Mononuclear cell (primary cell): ENCODE measurements around the gene PDIK1L. TPM values are rescaled to one million over a fixed set of nuclear protein-coding genes. Genes with fewer than 3 reads are reported as not detected.
"Not testable (repeated sequence)": the region's sequence is repeated elsewhere in the genome, so short reads cannot be mapped to it uniquely, and the experiment has no call there.

Experiments
- H3K27me3 ChIP-seq: 2 replicates; pipeline ENCODE4 v1.6.0; 2011; ENCODE audit warnings: low read length, control low read depth; ENCODE audit not compliant: insufficient read depth
- H3K4me1 ChIP-seq: 2 replicates; pipeline ENCODE4 v1.5.1; 2011; ENCODE audit warnings: mild to moderate bottlenecking, low read length, control low read depth; ENCODE audit not compliant: insufficient read depth
- H3K4me3 ChIP-seq: 2 replicates; pipeline ENCODE4 v1.5.1; 2011; ENCODE audit warnings: mild to moderate bottlenecking, low read length, moderate library complexity
- H3K9me3 ChIP-seq: 2 replicates; pipeline ENCODE4 v1.5.1; 2011; ENCODE audit warnings: low read depth, mild to moderate bottlenecking, control low read depth, low read length
- total RNA-seq: library from RNA; depleted of rRNA; stranded (reverse); fragments of >200 nt; gene quantifications from one replicate; pipeline ENCODE4 v1.2.3, GENCODE V29; 2012

The PDIK1L gene
- total RNA-seq, 1 donor, result 19.3 TPM

DNA sequence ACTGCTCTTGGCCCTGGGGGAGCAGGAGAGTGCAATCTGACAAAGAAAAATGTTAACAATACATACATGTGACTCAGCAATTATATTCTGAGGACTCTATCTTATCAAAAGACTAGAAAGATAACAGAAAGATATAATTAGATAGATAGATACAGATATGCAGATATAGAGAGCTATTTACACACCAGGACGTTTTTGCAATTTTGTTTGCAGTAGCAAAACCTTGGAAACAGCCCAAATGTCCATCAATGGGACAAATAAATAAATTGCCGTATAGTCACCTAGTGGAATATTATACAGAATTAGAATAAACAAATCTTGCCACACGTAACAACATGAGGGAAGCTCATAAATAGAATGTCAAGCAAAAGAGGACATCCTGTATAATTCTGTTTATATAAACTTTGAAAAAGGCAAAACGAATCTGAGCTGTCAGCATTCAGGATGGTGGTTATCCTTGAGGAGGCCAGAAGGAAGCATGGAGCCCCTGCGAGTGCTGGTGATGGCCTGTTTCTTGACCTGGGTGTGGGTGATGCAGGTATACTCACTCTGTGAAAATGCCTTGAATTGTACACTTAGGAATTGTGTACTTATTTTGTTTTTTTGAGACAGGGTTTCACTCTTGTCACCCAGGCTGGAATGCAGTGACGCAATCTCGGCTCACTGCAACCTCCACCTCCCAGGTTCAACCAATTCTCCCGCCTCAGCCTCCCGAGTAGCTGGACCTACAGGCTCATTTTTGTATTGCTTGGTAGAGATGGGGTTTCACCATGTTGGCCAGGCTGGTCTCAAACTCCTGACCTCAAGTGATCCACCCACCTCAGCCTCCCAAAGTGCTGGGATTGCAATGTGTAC, 31.4 kb upstream of the PDIK1L start:
- Histone ChIP-seq H3K27me3 (no peaks in the 10 kb centered on the region), H3K4me3 (no peak overlapping the region), H3K9me3 (no peaks in the 10 kb centered on the region), H3K4me1 (no peaks in the 10 kb centered on the region)

DNA sequence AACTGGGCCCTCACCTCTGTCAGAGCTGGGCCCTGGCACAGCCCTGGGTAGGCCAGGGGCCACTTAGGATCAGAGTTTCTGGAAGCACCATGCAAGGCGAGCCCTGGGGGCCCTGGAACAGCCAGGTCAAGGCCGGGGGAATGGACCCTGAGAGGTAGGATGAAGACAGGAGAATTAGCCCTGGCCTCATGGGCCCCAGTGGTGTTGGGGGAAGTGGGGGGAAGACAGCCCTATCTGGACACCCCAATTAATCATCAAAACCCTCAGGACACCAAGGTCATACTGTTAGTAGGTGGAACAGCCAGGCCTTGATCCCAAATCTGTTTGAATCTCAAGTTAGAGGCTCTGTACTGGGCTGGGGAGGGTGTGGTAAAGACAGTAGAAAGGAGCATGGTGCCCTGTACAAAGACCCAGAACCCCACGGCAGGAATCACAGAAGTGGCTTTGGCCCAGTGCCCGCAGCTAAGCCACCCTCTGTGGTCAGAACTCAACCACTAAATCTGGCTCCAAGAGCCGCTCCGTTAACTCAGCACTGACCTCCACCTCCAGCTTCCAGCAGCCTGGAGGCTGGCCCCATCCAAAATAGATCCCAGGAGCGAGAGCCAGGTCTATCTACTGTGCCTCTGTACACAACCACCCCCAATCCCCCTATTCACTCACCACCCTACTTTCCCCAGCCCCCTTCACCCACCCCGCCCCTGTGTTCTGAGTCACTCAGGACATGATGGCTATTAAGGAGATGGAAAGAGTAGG, 30.2 kb upstream of the PDIK1L start:
- H3K9me3 ChIP-seq, result no peaks in the 10 kb centered on the region
- no peak overlapping the region for H3K4me3 ChIP-seq
- H3K27me3 ChIP-seq, result no peaks in the 10 kb centered on the region
- H3K4me1 ChIP-seq, result no peaks in the 10 kb centered on the region

DNA sequence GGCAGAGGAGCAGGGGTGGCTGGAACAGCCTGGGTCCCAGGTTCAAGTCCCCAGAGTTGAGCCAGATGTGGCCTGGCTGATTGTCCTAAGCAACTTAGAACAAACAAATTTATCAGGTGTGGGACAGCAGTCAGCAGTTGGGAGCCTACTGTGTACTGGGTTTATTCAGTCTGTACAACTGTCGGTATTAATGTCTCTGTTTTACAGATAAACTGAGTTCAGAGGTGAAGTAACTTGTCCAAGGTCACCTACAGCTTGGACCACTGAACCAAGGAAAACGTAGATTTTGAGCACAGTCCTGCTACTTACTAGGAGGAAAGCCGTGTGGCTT, 29.6 kb upstream of the PDIK1L start:
- Histone ChIP-seq H3K4me1 (no peaks in the 10 kb centered on the region), H3K4me3 (no peak overlapping the region), H3K27me3 (no peaks in the 10 kb centered on the region), H3K9me3 (no peaks in the 10 kb centered on the region)

DNA sequence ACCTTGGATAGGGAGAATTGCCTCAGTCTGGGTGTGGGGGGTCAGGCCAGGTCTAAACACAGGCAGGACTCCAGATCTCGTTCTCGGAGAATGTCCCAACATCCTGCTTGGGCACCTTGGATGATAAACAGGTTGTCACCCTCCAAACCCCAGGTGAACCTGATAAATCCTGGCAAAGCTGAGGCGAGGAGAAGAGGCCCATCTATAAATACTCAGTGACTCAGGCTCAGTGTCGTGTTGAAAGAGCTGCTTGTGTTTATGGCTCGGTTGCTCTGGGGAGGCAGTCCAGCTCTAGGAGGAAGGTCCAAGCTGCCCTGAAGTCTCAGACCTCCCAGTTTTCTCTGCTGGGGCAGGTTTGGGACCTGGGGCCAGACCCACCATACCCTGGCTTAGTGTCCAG, 28.4 kb upstream of the PDIK1L start:
- Histone ChIP-seq H3K4me3 (no peak overlapping the region), H3K9me3 (no peaks in the 10 kb centered on the region), H3K27me3 (no peaks in the 10 kb centered on the region), H3K4me1 (no peaks in the 10 kb centered on the region)

DNA sequence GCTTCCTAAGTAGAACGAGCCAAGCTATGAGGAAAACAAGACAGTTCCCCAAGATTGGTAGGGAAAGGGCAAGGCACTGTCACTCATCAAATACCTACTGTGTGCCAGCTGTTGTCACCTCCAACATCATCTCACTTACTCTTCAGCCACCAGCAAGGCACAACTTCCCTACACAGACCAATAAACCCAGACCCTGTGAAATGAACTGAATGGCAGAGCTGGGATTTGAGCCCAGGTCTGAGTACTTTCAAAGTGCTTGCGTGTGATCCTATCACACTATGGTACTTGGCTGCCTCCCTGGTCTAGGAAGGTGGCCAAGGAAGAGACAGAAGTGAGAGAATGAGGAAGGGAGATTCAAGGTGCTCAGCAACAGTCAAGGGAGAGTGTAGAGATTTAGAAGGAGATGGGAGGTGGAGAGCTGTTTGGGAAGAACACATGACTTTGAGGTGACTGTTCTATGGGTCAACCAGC, 27.5 kb upstream of the PDIK1L start:
- Histone ChIP-seq H3K27me3 (no peaks in the 10 kb centered on the region), H3K9me3 (no peaks in the 10 kb centered on the region), H3K4me1 (no peaks in the 10 kb centered on the region), H3K4me3 (no peak overlapping the region)

DNA sequence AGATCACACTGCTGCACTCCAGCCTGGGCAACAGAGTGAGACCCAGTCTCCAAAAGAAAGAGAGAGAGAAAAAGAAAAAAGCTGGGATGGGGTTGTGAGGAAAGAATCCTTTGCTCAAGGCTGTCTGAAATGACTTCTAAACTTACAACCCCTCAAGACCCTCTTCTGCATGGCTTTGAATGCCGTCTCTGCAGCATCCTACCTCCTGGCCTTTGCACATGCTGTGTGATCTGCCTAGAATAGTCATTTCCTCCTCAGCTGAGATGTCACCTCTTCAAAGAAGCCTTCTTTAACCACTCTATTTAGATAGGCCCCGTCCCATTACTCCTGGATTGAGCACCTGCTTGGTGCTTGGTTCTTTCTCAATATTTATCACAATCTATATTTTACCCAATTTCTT, 26.8 kb upstream of the PDIK1L start:
- Histone ChIP-seq H3K9me3 (no peaks in the 10 kb centered on the region), H3K4me3 (no peak overlapping the region)

DNA sequence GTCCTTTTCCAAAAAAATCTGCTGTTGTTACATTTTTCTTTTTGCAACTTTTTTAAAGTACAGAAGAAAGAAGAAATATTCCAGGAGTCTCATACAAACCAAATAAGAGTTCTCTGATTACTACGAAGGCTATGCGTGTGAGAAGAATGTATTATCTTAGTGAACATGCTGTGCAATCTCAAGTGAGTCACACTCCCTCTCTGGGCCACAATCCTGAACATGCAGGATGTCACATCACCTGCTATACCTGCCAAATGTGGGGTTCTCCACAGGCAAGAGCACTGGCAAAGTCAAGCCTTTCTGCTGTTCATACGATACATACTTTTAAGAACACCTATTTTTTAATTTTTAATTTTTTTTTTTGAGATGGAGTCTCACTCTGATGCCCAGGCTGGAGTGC, 22.5 kb upstream of the PDIK1L start:
- Histone ChIP-seq H3K27me3 (peaks cover 3% of the 10 kb centered on the region), H3K9me3 (no peaks in the 10 kb centered on the region), H3K4me1 (no peaks in the 10 kb centered on the region), H3K4me3 (no peak overlapping the region)

More for the DNA sequence above, 26.8 kb upstream of the PDIK1L start:
- Histone ChIP-seq H3K27me3 (no peaks in the 10 kb centered on the region), H3K4me1 (no peaks in the 10 kb centered on the region)

DNA sequence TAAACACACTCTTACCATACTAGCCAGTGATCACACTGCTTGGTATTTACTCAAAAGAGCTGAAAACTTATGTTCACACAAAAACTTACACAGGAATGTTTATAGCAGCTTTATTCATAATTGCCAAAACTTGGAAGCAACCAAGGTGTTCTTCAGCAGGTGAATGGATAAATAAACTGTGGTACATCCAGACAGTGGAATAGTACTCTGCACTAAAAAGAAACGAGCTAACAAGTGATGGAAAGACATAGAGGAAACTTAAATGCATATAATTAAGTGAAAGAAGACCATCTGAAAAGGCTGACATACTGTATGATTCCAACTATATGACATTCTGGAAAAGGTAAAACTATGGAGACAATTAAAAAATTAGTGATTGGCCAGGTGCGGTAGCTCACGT, 20.7 kb upstream of the PDIK1L start:
- Histone ChIP-seq H3K4me1 (no peaks in the 10 kb centered on the region), H3K4me3 (no peak overlapping the region), H3K27me3 (peaks cover 3% of the 10 kb centered on the region), H3K9me3 (no peaks in the 10 kb centered on the region)

DNA sequence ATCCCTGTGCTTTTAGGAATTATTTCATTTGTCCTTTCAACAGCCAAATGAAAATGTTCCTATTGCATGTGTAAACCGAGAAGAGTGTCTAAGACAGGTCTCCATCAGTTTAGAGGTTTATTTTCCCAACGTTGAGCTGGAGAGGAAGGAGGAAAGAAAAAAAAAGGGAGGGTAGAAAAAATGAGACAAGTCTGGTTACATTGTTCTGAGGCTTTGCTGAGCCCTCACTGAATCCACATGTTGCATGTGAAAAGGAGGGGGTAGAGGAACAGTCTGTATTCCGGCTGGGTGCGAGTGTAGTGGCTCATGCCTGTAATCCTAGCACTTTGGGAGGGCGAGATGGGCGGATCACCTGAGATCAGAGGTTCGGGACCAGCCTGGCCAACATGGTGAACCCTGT, 19.2 kb upstream of the PDIK1L start:
- H3K27me3 ChIP-seq, result peaks cover 3% of the 10 kb centered on the region

DNA sequence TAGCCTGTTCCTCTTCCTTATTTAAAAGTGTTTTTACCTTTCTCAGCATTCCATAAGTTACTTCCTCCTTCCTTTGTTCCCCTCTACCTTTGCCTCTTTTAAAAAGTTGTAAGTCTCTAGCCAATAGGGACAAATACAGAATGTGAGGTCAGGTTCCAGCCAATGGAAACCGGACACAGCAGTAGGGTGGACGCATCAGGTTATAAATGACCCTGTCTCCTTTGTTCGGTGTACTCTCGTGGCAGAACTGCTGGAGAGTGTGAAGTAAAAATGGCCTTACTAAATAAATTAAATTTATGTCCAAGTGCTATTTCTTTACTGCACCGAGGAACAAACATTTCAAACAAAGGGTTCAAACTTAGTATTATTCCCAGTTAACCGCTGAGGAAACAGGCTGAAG, 18.1 kb upstream of the PDIK1L start:
- H3K4me3 ChIP-seq, H3K27me3 ChIP-seq, H3K4me1 ChIP-seq, H3K9me3 ChIP-seq: not testable (repeated sequence)

More for the DNA sequence above, 19.2 kb upstream of the PDIK1L start:
- Histone ChIP-seq H3K4me3 (no peak overlapping the region), H3K4me1 (no peaks in the 10 kb centered on the region), H3K9me3 (no peaks in the 10 kb centered on the region)

DNA sequence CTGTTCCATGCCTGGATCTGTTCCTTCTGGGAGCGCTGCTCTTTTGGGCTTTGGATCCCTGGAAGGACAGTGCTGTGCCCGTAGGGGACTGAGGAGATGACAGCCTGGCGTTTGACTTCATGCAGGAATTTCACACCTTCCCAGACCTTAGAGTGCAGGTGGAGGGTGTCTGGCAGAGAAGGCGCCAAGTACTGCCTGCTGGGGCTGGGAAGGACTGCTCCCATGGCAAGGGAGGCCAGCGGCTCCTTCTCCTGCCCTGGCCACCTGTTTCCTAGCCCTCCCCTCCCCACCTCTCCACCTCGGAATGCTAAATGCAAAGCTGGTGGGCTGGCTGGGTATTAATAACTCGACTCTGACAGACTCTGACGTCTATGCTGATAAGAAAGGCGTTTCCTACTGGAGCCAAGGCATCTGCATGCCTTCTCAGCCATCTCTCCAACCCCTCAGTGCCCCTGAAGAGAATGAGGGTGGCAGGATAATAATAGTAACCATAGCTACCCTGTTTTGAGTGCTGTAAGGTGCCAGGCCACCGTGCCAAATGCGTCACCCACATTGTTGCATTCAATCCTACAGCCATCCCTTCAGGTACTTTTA, 17.5 kb upstream of the PDIK1L start:
- no peaks in the 10 kb centered on the region for H3K9me3 ChIP-seq
- H3K27me3 ChIP-seq, result peaks cover 3% of the 10 kb centered on the region
- no peak overlapping the region for H3K4me3 ChIP-seq
- H3K4me1 ChIP-seq, result no peaks in the 10 kb centered on the region

DNA sequence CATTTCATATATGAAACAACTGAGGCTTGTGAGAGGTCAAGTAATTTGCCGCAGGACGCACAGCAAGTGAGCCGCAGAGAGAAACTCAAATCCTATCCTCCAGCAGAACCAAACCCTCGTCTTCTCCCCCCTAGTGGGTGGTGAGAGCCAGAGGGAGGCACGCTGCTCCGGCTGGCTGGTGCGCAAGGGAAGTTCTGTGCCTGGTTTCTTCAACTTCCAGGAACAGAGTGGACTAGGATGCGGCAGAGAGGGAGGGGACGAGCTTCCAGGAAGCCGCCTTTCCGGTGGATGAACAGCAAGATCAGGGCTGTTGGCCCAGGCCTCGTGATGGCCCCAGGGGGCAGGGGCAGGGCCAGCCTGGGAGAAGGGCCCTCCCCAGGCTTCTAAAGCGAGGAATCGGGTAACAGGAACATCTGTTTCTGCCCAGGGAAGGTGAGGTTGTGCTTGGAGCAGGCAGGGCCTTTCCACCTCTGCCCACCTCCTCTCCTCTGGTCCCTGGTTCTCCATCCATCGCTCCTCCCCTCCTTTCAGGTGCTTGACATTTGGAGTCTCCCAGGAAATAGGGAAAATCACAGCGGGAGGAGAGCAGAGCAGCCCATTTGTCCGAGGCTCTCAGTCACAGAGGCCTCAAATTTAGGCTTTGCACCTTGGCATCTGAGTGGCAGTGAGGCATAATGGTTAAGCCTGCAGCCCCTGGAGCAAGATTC, 16.8 kb upstream of the PDIK1L start:
- Histone ChIP-seq H3K27me3 (peaks cover 3% of the 10 kb centered on the region), H3K9me3 (no peaks in the 10 kb centered on the region), H3K4me3 (no peak overlapping the region), H3K4me1 (no peaks in the 10 kb centered on the region)

DNA sequence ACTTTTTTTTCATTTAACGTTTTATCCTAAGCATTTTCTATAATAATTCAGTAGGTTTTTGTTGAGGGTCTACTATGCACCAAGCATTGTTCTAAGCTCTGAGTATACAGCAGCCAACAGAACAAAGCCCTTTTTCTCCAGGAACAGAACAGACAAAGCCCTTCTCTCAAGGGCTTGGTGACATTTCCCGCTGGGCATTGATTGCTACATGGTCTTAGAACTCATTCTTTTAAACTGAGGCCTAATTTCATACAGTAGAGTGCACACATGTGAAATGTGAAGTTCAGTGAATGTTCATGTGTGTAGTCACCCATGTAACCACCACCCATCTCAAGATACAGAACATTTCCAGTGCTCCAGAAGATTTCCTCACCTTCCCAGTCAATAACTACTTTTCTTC, 15.2 kb upstream of the PDIK1L start:
- H3K4me3 ChIP-seq, result no peak overlapping the region
- no peaks in the 10 kb centered on the region for H3K4me1 ChIP-seq
- no peaks in the 10 kb centered on the region for H3K9me3 ChIP-seq
- H3K27me3 ChIP-seq, result no peaks in the 10 kb centered on the region

DNA sequence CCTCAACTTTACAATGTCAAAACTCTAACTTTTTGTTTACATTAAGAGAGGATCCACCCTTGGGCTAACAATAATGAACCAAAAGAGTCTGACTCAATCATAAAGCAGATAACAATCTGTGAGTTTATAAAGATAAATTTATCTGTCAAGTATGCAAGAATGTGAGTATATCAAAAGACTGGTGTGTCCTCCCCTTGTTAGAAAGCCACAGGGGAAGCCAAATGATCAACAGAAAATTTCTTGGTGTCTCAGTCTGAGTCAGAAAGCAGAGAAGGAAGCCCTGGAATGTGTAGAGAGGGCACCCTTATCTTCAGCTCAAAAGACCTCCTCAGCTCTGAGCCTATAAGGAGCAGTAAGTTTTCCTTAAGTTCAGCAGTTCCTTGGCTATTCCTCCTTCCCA, 13.9 kb upstream of the PDIK1L start:
- Histone ChIP-seq H3K4me1 (no peaks in the 10 kb centered on the region), H3K27me3 (no peaks in the 10 kb centered on the region), H3K9me3 (no peaks in the 10 kb centered on the region), H3K4me3 (no peak overlapping the region)

DNA sequence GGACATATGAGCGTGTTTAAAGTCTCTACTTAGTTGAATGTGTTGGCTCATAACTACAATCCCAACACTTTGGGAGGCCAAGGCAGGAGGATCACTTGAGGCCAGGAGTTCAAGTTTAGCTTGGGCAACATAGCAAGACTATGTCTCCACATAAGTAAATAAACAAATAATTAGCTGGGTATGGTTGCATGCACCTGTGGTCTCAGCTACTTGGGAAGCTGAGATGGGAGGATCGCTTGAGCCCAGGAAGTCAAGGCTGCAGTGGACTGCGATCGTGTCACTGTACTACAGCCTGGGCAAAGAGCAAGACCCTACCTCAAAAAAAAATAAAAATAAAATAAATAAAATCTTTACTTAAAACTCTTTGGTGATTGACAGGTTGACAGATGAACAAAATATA, 13.0 kb upstream of the PDIK1L start:
- H3K9me3 ChIP-seq, result no peaks in the 10 kb centered on the region
- no peak overlapping the region for H3K4me3 ChIP-seq
- H3K4me1 ChIP-seq, result no peaks in the 10 kb centered on the region
- no peaks in the 10 kb centered on the region for H3K27me3 ChIP-seq
